ENCODE results near the gene ILRUN. TPM values are rescaled to one million over a fixed set of nuclear protein-coding genes. Genes with fewer than 3 reads are reported as not detected.

ILRUN gene
- total and polyA plus RNA-seq, 9 of the 15 experiments (the other 6 are each of a cell fraction or from before 2014, with no cell fraction given) = 24.9 to 78.9 (median 53.4) TPM

DNA sequence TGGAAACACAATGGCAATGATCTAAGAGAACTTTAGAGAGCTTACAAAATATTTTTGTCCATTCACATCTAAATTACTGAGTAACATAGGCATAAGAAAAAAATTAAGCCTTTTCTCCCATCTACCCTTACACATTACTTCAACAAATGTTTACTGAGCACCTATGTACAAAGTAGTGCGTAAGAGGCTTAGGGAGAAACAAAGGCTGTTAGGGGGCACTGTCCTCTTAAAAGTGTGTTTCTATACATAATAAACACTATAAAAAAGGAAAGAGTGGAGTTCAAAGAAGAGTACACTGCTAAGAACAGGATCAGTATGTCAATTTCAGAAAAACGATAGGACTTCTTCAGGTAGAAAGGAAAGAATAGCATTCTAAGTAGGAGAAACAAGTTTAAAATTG, 12.2 kb downstream of the ILRUN start:
- WGBS (ENCODE audit: insufficient coverage, low coverage, missing lambda C conversion rate) = 51% methylated on average over 2 of the region's 2 CpGs
- in situ Hi-C loops (cut with MboI) = no loop called here
- POLR2A ChIA-PET = interaction anchor here (1.1 to 3.3 kb wide), 3 partner anchors 7 to 12 kb away, joined by 3 to 16 read pairs (median 11); partner anchors contain the start of gene ILRUN
- H3K79me2 ChIP-seq (ENCODE audit: control insufficient read depth, insufficient read depth, low read length) = peaks cover 92% of the 10 kb centered on the region
- no peaks in the 10 kb centered on the region for H3K9me1 ChIP-seq (ENCODE audit: control insufficient read depth, insufficient read depth, low read length)
- BruUV-seq (replicated peaks) = no TSS peak
- peaks cover 21% of the 10 kb centered on the region for H3K36me3 ChIP-seq (ENCODE audit: control insufficient read depth, insufficient read depth, low read length)
- no peak overlapping the region for H3K4me2 ChIP-seq (ENCODE audit: insufficient read depth, low read length)
- H3K9me3 ChIP-seq (replicated peaks; ENCODE audit: control insufficient read depth, insufficient read depth, low read depth, low read length) = no peaks in the 10 kb centered on the region
- peaks cover 16 to 22% of the 10 kb centered on the region in 2 experiments for H3K4me1 ChIP-seq (replicated peaks in 1 of 2; ENCODE audit: control insufficient read depth in 2 of 2, insufficient read depth in 2 of 2, low read length in 2 of 2)
- peaks cover 5% of the 10 kb centered on the region; the same call in 1 of the 2 replicates for H4K20me1 ChIP-seq (replicated peaks; ENCODE audit: control insufficient read depth, insufficient read depth, low read length)
- H3K9ac ChIP-seq (ENCODE audit: insufficient read depth in 1 of 2, low read depth in 2 of 2, low read length in 2 of 2) = no peak overlapping the region
- no peak overlapping the region for H2AFZ ChIP-seq (ENCODE audit: low read depth, low read length)
- peak overlapping the region; percentile 1; the same call in 1 of the 3 replicates for H3K27ac ChIP-seq (ENCODE audit: extremely low read depth, low read depth, low read length)
- H3K4me3 ChIP-seq = no peak overlapping the region
- peak; percentile 22; the same call in 2 of the 3 replicates for ATAC-seq
- intact Hi-C loops (cut with micrococcal nuclease) = no loop called here
- no peak for DNase-seq (ENCODE audit: extremely low read depth in 1 of 4, low spot score in 3 of 4)
- no peaks in the 10 kb centered on the region for H3K27me3 ChIP-seq (ENCODE audit: control insufficient read depth in 2 of 2, insufficient read depth in 2 of 2, low read length in 2 of 2)
- TF ChIP-seq ZNF121 (CRISPR knock-in tag; conservative IDR thresholded peaks at IDR 0.05) (no peak), NR2C2 (CRISPR knock-in tag; IDR thresholded peaks at IDR 0.05) (no peak), NR2C2 (tag; IDR thresholded peaks at IDR 0.05) (no peak), RHOXF2B (CRISPR knock-in tag; conservative IDR thresholded peaks at IDR 0.05) (no peak), CHCHD3 (CRISPR knock-in tag; IDR thresholded peaks at IDR 0.05) (no peak), ADNP (tag; IDR thresholded peaks at IDR 0.05) (no peak), ESRRA (IDR thresholded peaks at IDR 0.05; ENCODE audit: borderline replicate concordance, low read depth) (no peak), CBX3 (IDR thresholded peaks at IDR 0.05; ENCODE audit: borderline replicate concordance in 1 of 2, low read length in 2 of 2) (no peak), DDX20 (tag; IDR thresholded peaks at IDR 0.05; ENCODE audit: low read depth) (no peak), YBX1 (IDR thresholded peaks at IDR 0.05) (no peak), ZNF561 (CRISPR knock-in tag; conservative IDR thresholded peaks at IDR 0.05) (no peak), FUS (optimal IDR thresholded peaks at IDR 0.05; ENCODE audit: low read depth, low read length) (no peak), ZNF12 (CRISPR knock-in tag; IDR thresholded peaks at IDR 0.05) (no peak), CTCF (IDR thresholded peaks at IDR 0.05 in 2 of 3, conservative IDR thresholded peaks at IDR 0.05 in 1 of 3; ENCODE audit: insufficient read depth in 2 of 3, low read depth in 1 of 3, low read length in 3 of 3) (peak in 1 of 3 experiments; percentile 20; a peak in 1 of 6 replicates), PPARD (CRISPR knock-in tag; IDR thresholded peaks at IDR 0.05) (no peak), ASH1L (IDR thresholded peaks at IDR 0.05; ENCODE audit: borderline replicate concordance, low read depth, partially characterized antibody) (no peak)
- TF ChIP-seq, protein P1, sequence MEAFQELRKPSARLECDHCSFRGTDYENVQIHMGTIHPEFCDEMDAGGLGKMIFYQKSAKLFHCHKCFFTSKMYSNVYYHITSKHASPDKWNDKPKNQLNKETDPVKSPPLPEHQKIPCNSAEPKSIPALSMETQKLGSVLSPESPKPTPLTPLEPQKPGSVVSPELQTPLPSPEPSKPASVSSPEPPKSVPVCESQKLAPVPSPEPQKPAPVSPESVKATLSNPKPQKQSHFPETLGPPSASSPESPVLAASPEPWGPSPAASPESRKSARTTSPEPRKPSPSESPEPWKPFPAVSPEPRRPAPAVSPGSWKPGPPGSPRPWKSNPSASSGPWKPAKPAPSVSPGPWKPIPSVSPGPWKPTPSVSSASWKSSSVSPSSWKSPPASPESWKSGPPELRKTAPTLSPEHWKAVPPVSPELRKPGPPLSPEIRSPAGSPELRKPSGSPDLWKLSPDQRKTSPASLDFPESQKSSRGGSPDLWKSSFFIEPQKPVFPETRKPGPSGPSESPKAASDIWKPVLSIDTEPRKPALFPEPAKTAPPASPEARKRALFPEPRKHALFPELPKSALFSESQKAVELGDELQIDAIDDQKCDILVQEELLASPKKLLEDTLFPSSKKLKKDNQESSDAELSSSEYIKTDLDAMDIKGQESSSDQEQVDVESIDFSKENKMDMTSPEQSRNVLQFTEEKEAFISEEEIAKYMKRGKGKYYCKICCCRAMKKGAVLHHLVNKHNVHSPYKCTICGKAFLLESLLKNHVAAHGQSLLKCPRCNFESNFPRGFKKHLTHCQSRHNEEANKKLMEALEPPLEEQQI (IDR thresholded peaks at IDR 0.05) = 0 out of 2 replicates have a peak, but pooled peaks have one; percentile 51
- TF ChIP-seq, protein P2, sequence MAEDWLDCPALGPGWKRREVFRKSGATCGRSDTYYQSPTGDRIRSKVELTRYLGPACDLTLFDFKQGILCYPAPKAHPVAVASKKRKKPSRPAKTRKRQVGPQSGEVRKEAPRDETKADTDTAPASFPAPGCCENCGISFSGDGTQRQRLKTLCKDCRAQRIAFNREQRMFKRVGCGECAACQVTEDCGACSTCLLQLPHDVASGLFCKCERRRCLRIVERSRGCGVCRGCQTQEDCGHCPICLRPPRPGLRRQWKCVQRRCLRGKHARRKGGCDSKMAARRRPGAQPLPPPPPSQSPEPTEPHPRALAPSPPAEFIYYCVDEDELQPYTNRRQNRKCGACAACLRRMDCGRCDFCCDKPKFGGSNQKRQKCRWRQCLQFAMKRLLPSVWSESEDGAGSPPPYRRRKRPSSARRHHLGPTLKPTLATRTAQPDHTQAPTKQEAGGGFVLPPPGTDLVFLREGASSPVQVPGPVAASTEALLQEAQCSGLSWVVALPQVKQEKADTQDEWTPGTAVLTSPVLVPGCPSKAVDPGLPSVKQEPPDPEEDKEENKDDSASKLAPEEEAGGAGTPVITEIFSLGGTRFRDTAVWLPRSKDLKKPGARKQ (CRISPR knock-in tag; IDR thresholded peaks at IDR 0.05) = no peak
- CTCF ChIA-PET (ENCODE audit: low intra/inter-chr PET ratio) = no interaction called here
- no peak for FAIRE-seq

Data from K562 (cell line).